Measurements from ENCODE around the gene HENMT1.

DNA sequence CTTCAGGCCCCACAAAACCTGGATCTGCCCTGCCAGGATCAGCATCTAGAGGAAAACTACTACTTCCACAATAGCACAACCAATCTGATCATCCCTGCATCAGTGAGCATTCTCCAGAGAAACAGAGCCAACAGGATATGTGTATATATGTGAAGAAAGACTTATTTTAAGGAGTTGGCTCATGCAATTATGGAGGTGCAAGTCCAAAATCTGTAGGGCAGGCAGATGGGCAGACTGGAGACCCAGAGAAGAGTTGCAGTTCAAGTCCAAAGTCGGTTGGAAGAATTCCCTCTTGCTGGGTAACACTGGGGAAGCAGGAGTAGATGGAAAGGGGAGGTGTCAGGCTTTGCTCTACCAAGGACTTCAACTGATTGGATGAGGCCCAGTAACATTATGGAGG lies 4.9 kb upstream of the HENMT1 start:
- TF ChIP-seq, protein P1, sequence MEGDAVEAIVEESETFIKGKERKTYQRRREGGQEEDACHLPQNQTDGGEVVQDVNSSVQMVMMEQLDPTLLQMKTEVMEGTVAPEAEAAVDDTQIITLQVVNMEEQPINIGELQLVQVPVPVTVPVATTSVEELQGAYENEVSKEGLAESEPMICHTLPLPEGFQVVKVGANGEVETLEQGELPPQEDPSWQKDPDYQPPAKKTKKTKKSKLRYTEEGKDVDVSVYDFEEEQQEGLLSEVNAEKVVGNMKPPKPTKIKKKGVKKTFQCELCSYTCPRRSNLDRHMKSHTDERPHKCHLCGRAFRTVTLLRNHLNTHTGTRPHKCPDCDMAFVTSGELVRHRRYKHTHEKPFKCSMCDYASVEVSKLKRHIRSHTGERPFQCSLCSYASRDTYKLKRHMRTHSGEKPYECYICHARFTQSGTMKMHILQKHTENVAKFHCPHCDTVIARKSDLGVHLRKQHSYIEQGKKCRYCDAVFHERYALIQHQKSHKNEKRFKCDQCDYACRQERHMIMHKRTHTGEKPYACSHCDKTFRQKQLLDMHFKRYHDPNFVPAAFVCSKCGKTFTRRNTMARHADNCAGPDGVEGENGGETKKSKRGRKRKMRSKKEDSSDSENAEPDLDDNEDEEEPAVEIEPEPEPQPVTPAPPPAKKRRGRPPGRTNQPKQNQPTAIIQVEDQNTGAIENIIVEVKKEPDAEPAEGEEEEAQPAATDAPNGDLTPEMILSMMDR (IDR thresholded peaks at IDR 0.05; ENCODE audit: poor library complexity): no peak
- TF ChIP-seq EZH2 (IDR thresholded peaks at IDR 0.05; ENCODE audit: borderline replicate concordance) (no peak), EZH2phosphoT487 (IDR thresholded peaks at IDR 0.05; ENCODE audit: low read depth, severe bottlenecking, unreplicated experiment) (no peak)
